ENCODE measurements around the gene AQP1. TPM values are rescaled to one million over a fixed set of nuclear protein-coding genes. Genes with fewer than 3 reads are reported as not detected.

Gene AQP1
- total RNA-seq, 2 experiments from 2014 or later: not detected

- Histone ChIP-seq H3K79me2 (ENCODE audit: insufficient read depth, low read depth, low read length) (no peaks in the 10 kb centered on the region), H2AFZ (ENCODE audit: low read length) (no peak overlapping the region), H4K20me1 (ENCODE audit: insufficient read depth, low read length) (no peaks in the 10 kb centered on the region), H3K9me2 (ENCODE audit: insufficient read depth, low read length) (no peaks in the 10 kb centered on the region), H3K9me3 (ENCODE audit: low read length) (no peaks in the 10 kb centered on the region), H3K4me2 (ENCODE audit: low read length) (no peak overlapping the region), H3K4me3 (ENCODE audit: low read depth, low read length, poor library complexity, severe bottlenecking) (no peak overlapping the region), H3K4me1 (ENCODE audit: insufficient read depth, low read length, poor library complexity, severe bottlenecking) (no peaks in the 10 kb centered on the region), H3K36me3 (ENCODE audit: insufficient read depth, low read length) (no peaks in the 10 kb centered on the region), H3K27ac (ENCODE audit: low read depth, low read length, poor library complexity, severe bottlenecking) (no peak overlapping the region)
- BruUV-seq (replicated peaks): no TSS peak
- intact Hi-C loops (cut with micrococcal nuclease; ENCODE audit: unreplicated experiment): no loop called here
- TF ChIP-seq, protein P1, sequence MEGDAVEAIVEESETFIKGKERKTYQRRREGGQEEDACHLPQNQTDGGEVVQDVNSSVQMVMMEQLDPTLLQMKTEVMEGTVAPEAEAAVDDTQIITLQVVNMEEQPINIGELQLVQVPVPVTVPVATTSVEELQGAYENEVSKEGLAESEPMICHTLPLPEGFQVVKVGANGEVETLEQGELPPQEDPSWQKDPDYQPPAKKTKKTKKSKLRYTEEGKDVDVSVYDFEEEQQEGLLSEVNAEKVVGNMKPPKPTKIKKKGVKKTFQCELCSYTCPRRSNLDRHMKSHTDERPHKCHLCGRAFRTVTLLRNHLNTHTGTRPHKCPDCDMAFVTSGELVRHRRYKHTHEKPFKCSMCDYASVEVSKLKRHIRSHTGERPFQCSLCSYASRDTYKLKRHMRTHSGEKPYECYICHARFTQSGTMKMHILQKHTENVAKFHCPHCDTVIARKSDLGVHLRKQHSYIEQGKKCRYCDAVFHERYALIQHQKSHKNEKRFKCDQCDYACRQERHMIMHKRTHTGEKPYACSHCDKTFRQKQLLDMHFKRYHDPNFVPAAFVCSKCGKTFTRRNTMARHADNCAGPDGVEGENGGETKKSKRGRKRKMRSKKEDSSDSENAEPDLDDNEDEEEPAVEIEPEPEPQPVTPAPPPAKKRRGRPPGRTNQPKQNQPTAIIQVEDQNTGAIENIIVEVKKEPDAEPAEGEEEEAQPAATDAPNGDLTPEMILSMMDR (conservative IDR thresholded peaks at IDR 0.05; ENCODE audit: low read length): no peak
- TF ChIP-seq EZH2phosphoT487 (IDR thresholded peaks at IDR 0.05; ENCODE audit: borderline replicate concordance, low read depth, low read length): no peak
- POLR2A ChIA-PET: no interaction called here
- CTCF ChIA-PET (ENCODE audit: unreplicated experiment): no interaction called here
- DNase-seq (ENCODE audit: low spot score): no peak
Measured at GRCh38 chr7:30894866-30895605, 16.6 kb upstream of the AQP1 start.

DNA sequence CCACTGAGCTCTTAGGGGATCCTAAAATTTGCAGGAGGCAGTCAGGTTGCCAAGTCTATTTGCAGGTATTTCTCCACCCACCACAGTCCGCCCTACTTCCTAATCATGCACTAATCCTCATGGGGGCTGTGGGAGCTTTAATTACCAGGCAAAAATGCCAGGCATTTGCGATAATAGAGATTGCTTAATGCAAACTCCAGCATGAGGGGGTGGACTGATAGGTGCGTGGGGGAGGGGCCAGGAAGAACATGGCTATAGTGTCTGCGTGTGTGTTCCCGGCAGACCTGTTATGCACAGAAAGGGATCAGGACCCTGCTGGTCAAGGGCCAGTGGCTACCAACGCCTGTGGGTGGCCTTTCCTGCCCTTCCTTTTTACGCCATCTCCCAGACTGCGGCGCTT lies 15.6 kb upstream of the AQP1 start:
- no peak for DNase-seq (ENCODE audit: low spot score)
- Histone ChIP-seq H3K79me2 (ENCODE audit: insufficient read depth, low read depth, low read length) (no peaks in the 10 kb centered on the region), H3K36me3 (ENCODE audit: insufficient read depth, low read length) (no peaks in the 10 kb centered on the region), H3K4me2 (ENCODE audit: low read length) (no peak overlapping the region), H2AFZ (ENCODE audit: low read length) (no peak overlapping the region), H3K9me2 (ENCODE audit: insufficient read depth, low read length) (no peaks in the 10 kb centered on the region), H3K9me3 (ENCODE audit: low read length) (no peaks in the 10 kb centered on the region), H4K20me1 (ENCODE audit: insufficient read depth, low read length) (no peaks in the 10 kb centered on the region), H3K27ac (ENCODE audit: low read depth, low read length, poor library complexity, severe bottlenecking) (no peak overlapping the region), H3K4me3 (ENCODE audit: low read depth, low read length, poor library complexity, severe bottlenecking) (no peak overlapping the region), H3K4me1 (ENCODE audit: insufficient read depth, low read length, poor library complexity, severe bottlenecking) (no peaks in the 10 kb centered on the region)
- intact Hi-C loops (cut with micrococcal nuclease; ENCODE audit: unreplicated experiment): no loop called here
- CTCF ChIA-PET (ENCODE audit: unreplicated experiment): no interaction called here
- POLR2A ChIA-PET: interaction anchor here (0.7 kb wide), 1 partner anchor 21 kb away, joined by 4 read pairs; no protein-coding TSS in a partner anchor
- TF ChIP-seq, protein P1 (conservative IDR thresholded peaks at IDR 0.05; ENCODE audit: low read length): no peak
- no peak for TF ChIP-seq EZH2phosphoT487 (IDR thresholded peaks at IDR 0.05; ENCODE audit: borderline replicate concordance, low read depth, low read length)
- BruUV-seq (replicated peaks): no TSS peak

Data from OCI-LY7 (cell line).